MM.1S (cell line): ENCODE data around the gene TNKS2.
A peak's percentile ranks its signal among the peaks of the same experiment; 100 is the strongest.

ENCODE experiments used
- DNase-seq: peaks from one replicate; pipeline ENCODE4 v3.0.0-alpha.2; 2015
- H2AFZ ChIP-seq: fragments of 300-600 bp; sonication (generic); 2 replicates; pipeline ENCODE4 v1.6.0; 2016; ENCODE audit warnings: antibody characterized with exemption, low read length
- H3F3A ChIP-seq: fragments of 300-600 bp; sonication (generic); 2 replicates; pipeline ENCODE4 v1.6.1; 2016; ENCODE audit warnings: mild to moderate bottlenecking, antibody characterized with exemption, low read length, moderate library complexity, mixed read lengths; ENCODE audit not compliant: insufficient read depth
- H3K27ac ChIP-seq: fragments of 300-600 bp; sonication (generic); 2 replicates; pipeline ENCODE4 v1.5.1; 2016; ENCODE audit warnings: mild to moderate bottlenecking, low read length
- H3K27me3 ChIP-seq: fragments of 300-600 bp; sonication (generic); replicated peaks from 2 replicates; pipeline ENCODE4 v1.6.0; 2016; ENCODE audit warnings: low read length; ENCODE audit not compliant: insufficient read depth
- H3K36me3 ChIP-seq: fragments of 300-600 bp; sonication (generic); replicated peaks from 2 replicates; pipeline ENCODE4 v1.6.1; 2016; ENCODE audit warnings: mild to moderate bottlenecking, low read length, mixed read lengths; ENCODE audit not compliant: insufficient read depth
- H3K4me1 ChIP-seq: fragments of 300-600 bp; sonication (generic); 2 replicates; pipeline ENCODE4 v1.6.1; 2016; ENCODE audit warnings: low read length, mixed read lengths
- H3K4me2 ChIP-seq: fragments of 300-600 bp; sonication (generic); 2 replicates; pipeline ENCODE4 v1.6.0; 2016; ENCODE audit warnings: low read depth, low read length
- H3K4me3 ChIP-seq: fragments of 300-600 bp; sonication (generic); 2 replicates; pipeline ENCODE4 v1.5.1; 2016; ENCODE audit warnings: low read length, mixed read lengths
- H3K79me2 ChIP-seq: fragments of 300-600 bp; sonication (generic); 2 replicates; pipeline ENCODE4 v1.6.1; 2016; ENCODE audit warnings: mixed run types, low read length, mixed read lengths
- H3K9ac ChIP-seq: fragments of 300-600 bp; sonication (generic); 2 replicates; pipeline ENCODE4 v1.6.1; 2016; ENCODE audit warnings: low read length, mixed read lengths
- H3K9me2 ChIP-seq: fragments of 300-600 bp; sonication (generic); replicated peaks from 2 replicates; pipeline ENCODE4 v1.6.1; 2016; ENCODE audit warnings: mild to moderate bottlenecking, low read length, mixed read lengths; ENCODE audit not compliant: insufficient read depth
- H3K9me3 ChIP-seq: fragments of 300-600 bp; sonication (generic); replicated peaks from 2 replicates; pipeline ENCODE4 v1.6.1; 2016; ENCODE audit warnings: mild to moderate bottlenecking, low read length, mixed read lengths; ENCODE audit not compliant: insufficient read depth
- H4K20me1 ChIP-seq: fragments of 300-600 bp; sonication (generic); 2 replicates; pipeline ENCODE4 v1.6.1; 2016; ENCODE audit warnings: mild to moderate bottlenecking, low read length, moderate library complexity, mixed read lengths; ENCODE audit not compliant: insufficient read depth
- EZH2 ChIP-seq: fragments of 300-600 bp; sonication (generic); optimal IDR thresholded peaks from 2 replicates; pipeline ENCODE3; 2017; ENCODE audit warnings: low read depth, mild to moderate bottlenecking, antibody characterized with exemption, low read length, mixed read lengths
- EZH2phosphoT487 ChIP-seq: fragments of 300-600 bp; sonication (generic); IDR thresholded peaks from 2 replicates; pipeline ENCODE4 v1.6.1; 2018; ENCODE audit warnings: antibody characterized with exemption, low read length
- TF ChIP-seq, protein P1 (sequence below): fragments of 300-600 bp; sonication (generic); IDR thresholded peaks from 2 replicates; pipeline ENCODE4 v1.5.1; 2016; ENCODE audit warnings: antibody characterized with exemption, low read length, mixed read lengths

Gene TNKS2

DNA sequence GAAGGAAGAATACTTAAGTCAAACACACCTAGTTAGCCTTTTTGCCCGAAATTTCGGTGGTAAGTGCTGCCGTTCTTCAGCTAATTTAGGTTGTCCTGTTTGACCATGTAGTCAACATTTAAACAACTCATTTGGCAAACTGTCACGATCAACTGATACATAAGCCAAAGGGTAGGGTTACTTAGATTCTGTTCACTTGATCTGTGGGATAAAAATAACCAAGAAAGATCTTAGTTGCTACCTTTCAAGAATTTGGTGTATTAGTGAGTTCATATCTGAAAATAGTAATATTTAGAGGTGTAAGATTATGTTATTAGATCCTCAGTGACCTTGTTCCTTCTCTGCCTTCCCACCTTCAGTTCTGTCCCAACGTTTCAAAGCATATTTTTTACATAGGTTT lies 2.0 kb downstream of the TNKS2 start:
- Histone ChIP-seq H3K9ac (no peak overlapping the region), H3K27me3 (no peaks in the 10 kb centered on the region), H3K27ac (no peak overlapping the region), H3K4me1 (peaks cover 11% of the 10 kb centered on the region), H2AFZ (no peak overlapping the region), H3K79me2 (peaks cover 76% of the 10 kb centered on the region), H3K36me3 (no peaks in the 10 kb centered on the region), H4K20me1 (peaks cover 11% of the 10 kb centered on the region; the same call in 1 of the 2 replicates), H3K9me2 (no peaks in the 10 kb centered on the region), H3K4me3 (peak overlapping the region; percentile 89), H3F3A (peaks cover 29% of the 10 kb centered on the region), H3K9me3 (no peaks in the 10 kb centered on the region), H3K4me2 (peak overlapping the region; percentile 87)
- TF ChIP-seq EZH2 (no peak), EZH2phosphoT487 (no peak)
- TF ChIP-seq, protein P1, sequence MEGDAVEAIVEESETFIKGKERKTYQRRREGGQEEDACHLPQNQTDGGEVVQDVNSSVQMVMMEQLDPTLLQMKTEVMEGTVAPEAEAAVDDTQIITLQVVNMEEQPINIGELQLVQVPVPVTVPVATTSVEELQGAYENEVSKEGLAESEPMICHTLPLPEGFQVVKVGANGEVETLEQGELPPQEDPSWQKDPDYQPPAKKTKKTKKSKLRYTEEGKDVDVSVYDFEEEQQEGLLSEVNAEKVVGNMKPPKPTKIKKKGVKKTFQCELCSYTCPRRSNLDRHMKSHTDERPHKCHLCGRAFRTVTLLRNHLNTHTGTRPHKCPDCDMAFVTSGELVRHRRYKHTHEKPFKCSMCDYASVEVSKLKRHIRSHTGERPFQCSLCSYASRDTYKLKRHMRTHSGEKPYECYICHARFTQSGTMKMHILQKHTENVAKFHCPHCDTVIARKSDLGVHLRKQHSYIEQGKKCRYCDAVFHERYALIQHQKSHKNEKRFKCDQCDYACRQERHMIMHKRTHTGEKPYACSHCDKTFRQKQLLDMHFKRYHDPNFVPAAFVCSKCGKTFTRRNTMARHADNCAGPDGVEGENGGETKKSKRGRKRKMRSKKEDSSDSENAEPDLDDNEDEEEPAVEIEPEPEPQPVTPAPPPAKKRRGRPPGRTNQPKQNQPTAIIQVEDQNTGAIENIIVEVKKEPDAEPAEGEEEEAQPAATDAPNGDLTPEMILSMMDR, result no peak
- no peak for DNase-seq

DNA sequence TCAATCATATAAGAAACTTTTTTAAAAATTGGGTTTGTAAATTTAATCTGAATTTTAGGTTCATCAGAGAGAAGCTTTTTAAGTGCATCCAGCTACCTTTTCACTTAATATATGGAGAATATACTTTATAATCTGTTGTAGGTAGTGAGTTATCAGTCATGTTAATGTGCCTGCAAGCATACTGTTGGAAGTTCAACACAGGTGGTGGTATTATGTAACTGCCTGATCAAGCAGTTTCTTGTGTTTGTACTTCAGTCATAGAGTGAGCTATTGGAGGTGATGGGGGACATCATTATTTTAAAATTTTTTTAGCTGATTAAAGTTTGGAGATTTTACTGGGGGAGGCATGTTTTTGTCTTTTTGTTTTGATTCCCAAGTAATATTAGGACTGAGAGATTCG lies 2.5 kb downstream of the TNKS2 start:
- Histone ChIP-seq H3K27ac (no peak overlapping the region), H3K36me3 (no peaks in the 10 kb centered on the region), H3K4me2 (peak overlapping the region; percentile 87; the same call in 1 of the 2 replicates), H3K27me3 (no peaks in the 10 kb centered on the region), H3K9ac (no peak overlapping the region), H4K20me1 (peaks cover 11% of the 10 kb centered on the region; the same call in 1 of the 2 replicates), H3K4me1 (peaks cover 11% of the 10 kb centered on the region), H3K79me2 (peaks cover 81% of the 10 kb centered on the region), H3K9me3 (no peaks in the 10 kb centered on the region), H3F3A (peaks cover 29% of the 10 kb centered on the region), H3K4me3 (no peak overlapping the region), H3K9me2 (no peaks in the 10 kb centered on the region), H2AFZ (no peak overlapping the region)
- TF ChIP-seq EZH2 (no peak), EZH2phosphoT487 (no peak)
- TF ChIP-seq, protein P1, result no peak
- DNase-seq, result no peak

DNA sequence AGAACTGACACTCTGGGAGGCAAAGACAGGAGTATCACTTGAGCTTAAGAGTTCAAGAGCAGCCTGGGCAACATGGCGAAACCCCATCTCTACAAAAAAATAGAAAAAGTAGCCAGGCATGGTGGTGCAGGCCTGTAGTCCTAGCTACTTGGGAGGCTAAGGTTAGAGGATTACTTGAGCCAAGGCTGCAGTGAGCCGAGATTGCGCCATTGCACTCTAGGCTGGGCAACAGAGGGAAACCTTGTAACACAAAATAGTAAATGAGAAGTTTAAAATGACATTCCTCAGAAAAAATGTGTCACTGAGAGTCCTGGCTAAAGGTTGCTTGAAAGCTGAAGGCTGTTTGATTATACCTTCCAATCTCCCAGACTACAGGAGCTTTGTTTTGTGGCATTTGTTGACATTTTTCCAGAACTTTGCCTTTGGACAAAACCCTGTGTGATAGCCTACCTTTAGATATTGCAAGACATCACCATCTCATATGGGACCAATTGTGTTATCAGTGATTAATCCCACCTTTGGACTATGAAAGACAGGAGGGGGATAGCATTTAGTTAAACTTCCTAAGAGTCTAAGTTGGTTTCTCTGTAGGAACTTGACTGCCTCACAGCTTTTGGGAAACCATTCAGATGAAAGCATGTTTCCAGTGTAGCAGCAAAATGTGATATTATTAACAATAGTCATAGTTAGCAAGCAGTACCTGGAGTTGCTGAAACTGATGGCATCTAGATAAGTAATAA lies 5.3 kb downstream of the TNKS2 start:
- Histone ChIP-seq H3K4me2 (no peak overlapping the region), H2AFZ (no peak overlapping the region), H3K36me3 (no peaks in the 10 kb centered on the region), H3K27me3 (no peaks in the 10 kb centered on the region), H3K4me3 (no peak overlapping the region), H3K4me1 (peaks cover 11% of the 10 kb centered on the region), H4K20me1 (peaks cover 11% of the 10 kb centered on the region; the same call in 1 of the 2 replicates), H3K9ac (no peak overlapping the region), H3K27ac (no peak overlapping the region), H3K79me2 (peaks cover 85% of the 10 kb centered on the region), H3K9me3 (no peaks in the 10 kb centered on the region), H3K9me2 (no peaks in the 10 kb centered on the region), H3F3A (peaks cover 13% of the 10 kb centered on the region)
- TF ChIP-seq EZH2phosphoT487, result no peak
- TF ChIP-seq, protein P1, result no peak
- no peak for DNase-seq
